ENCODE data around the gene ATF1. TPM values are rescaled to one million over a fixed set of nuclear protein-coding genes. Genes with fewer than 3 reads are reported as not detected.
"Not testable (repeated sequence)": the region's sequence is repeated elsewhere in the genome, so short reads cannot be mapped to it uniquely, and the experiment has no call there.

ATF1 gene
- total and polyA plus RNA-seq, 2 of the 8 experiments (the other 6 are each of a cell fraction or from before 2014, with no cell fraction given) = 23.2 to 41.8 TPM

DNA sequence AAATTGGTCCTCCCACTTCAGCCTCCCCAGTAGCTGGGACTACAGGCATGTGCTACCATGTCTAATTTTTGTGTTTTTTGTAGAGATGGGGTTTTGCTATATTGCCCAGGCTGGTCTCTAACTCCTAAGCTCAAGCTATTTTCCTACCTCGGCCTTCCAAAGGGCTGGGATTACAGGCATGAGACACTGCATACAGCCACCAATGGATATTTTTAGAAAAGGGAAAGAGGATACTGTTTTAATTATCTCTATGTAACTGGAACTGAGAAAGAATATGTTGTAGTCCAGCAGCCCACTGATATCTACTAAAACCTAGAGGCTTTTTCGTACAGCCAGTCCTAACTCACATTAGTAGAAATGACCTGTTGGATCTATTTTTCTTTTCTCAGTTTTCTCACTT is 85.1 kb downstream of the ATF1 start:
- Histone ChIP-seq H3K27ac (ENCODE audit: low read depth, low read length) (no peak overlapping the region), H3K27me3 (replicated peaks in 1 of 4; ENCODE audit: control insufficient read depth in 3 of 4, extremely low read depth in 1 of 4, insufficient read depth in 3 of 4, low read length in 3 of 4) (no peaks in the 10 kb centered on the region), H3K4me1 (replicated peaks in 1 of 4; ENCODE audit: control insufficient read depth in 3 of 4, insufficient read depth in 4 of 4, low read length in 3 of 4) (no peaks in the 10 kb centered on the region), H3K4me3 (ENCODE audit: extremely low read depth in 1 of 4, insufficient read depth in 2 of 4, low read depth in 3 of 4, low read length in 4 of 4) (no peak overlapping the region), H3K79me1 (ENCODE audit: low read depth, low read length) (no peaks in the 10 kb centered on the region), H3K4me2 (ENCODE audit: insufficient read depth in 1 of 2, low read depth in 2 of 2, low read length in 2 of 2) (no peak overlapping the region), H2BK12ac (ENCODE audit: low read depth, low read length) (no peak overlapping the region), H3K9me3 (ENCODE audit: insufficient read depth in 2 of 2, low read depth in 1 of 2, low read length in 1 of 2) (no peaks in the 10 kb centered on the region; a peak in 1 of 4 replicates), H3K23ac (ENCODE audit: insufficient read length) (no peak overlapping the region), H3K79me2 (ENCODE audit: control insufficient read depth in 1 of 2, insufficient read depth in 2 of 2, low read length in 2 of 2) (no peaks in the 10 kb centered on the region), H3K56ac (replicated peaks; ENCODE audit: insufficient read length, low read depth, low read length) (no peak overlapping the region), H3K23me2 (ENCODE audit: low read depth, low read length) (no peaks in the 10 kb centered on the region), H3K14ac (ENCODE audit: insufficient read length) (no peak overlapping the region), H2BK120ac (replicated peaks; ENCODE audit: low read depth, low read length) (no peak overlapping the region), H4K20me1 (replicated peaks in 1 of 2; ENCODE audit: control insufficient read depth in 1 of 2, insufficient read depth in 2 of 2, low read length in 2 of 2) (no peaks in the 10 kb centered on the region), H4K5ac (ENCODE audit: insufficient read length, low read depth, low read length) (no peak overlapping the region), H2AK5ac (ENCODE audit: low read depth, low read length) (no peak overlapping the region), H3K4ac (replicated peaks; ENCODE audit: insufficient read length, low read depth, low read length) (no peak overlapping the region), H2BK5ac (ENCODE audit: low read depth, low read length) (no peak overlapping the region), H3K18ac (ENCODE audit: extremely low read depth, low read length) (no peak overlapping the region), H2BK20ac (ENCODE audit: low read length) (no peak overlapping the region), H4K91ac (replicated peaks; ENCODE audit: insufficient read length, low read length) (no peak overlapping the region), H2AFZ (ENCODE audit: low read length) (no peak overlapping the region), H4K8ac (ENCODE audit: extremely low read depth, insufficient read depth, low read length) (no peak overlapping the region), H3K9ac (replicated peaks in 1 of 4; ENCODE audit: extremely low read depth in 1 of 4, low read depth in 3 of 4, low read length in 3 of 4) (no peak overlapping the region), H2BK15ac (ENCODE audit: low read length) (no peak overlapping the region), H3K36me3 (ENCODE audit: control insufficient read depth in 2 of 4, insufficient read depth in 4 of 4, low read length in 3 of 4) (no peaks in the 10 kb centered on the region)
- DNase-seq (ENCODE audit: low read depth in 1 of 2, low spot score in 2 of 2) (no peak), FAIRE-seq (no peak)
- TF ChIP-seq FOSL1 (IDR thresholded peaks at IDR 0.05; ENCODE audit: insufficient read depth, low read depth, low read length) = no peak
- TF ChIP-seq SUZ12 (IDR thresholded peaks at IDR 0.05; ENCODE audit: low read length) = no peak
- POLR2A ChIA-PET (ENCODE audit: partially characterized antibody) = no interaction called here
- CTCF ChIA-PET (ENCODE audit: partially characterized antibody) = interaction anchor here (0.7 to 1.4 kb wide), 4 partner anchors 27 to 1974 kb away, joined by 3 to 4 read pairs (median 4); no protein-coding TSS in a partner anchor
- 82% methylated on average over 2 of the region's 2 CpGs; no CpG with 5 or more reads in 1 of the 2 experiments for WGBS, 2 experiments (ENCODE audit: extremely low coverage in 1 of 2, insufficient coverage in 1 of 2, insufficient read length in 1 of 2, insufficient replicate concordance in 2 of 2, low coverage in 1 of 2, low lambda C conversion rate in 2 of 2, missing lambda C conversion rate in 1 of 2)

- FAIRE-seq; H2BK12ac ChIP-seq (ENCODE audit: low read depth, low read length); H3K4me3 ChIP-seq (ENCODE audit: extremely low read depth in 1 of 4, insufficient read depth in 2 of 4, low read depth in 3 of 4, low read length in 4 of 4); H3K27me3 ChIP-seq (replicated peaks in 1 of 4; ENCODE audit: control insufficient read depth in 3 of 4, extremely low read depth in 1 of 4, insufficient read depth in 3 of 4, low read length in 3 of 4); POLR2A ChIA-PET (ENCODE audit: partially characterized antibody); H3K23ac ChIP-seq (ENCODE audit: insufficient read length); H2BK20ac ChIP-seq (ENCODE audit: low read length); H3K4me2 ChIP-seq (ENCODE audit: insufficient read depth in 1 of 2, low read depth in 2 of 2, low read length in 2 of 2); H3K9me3 ChIP-seq (ENCODE audit: insufficient read depth in 2 of 2, low read depth in 1 of 2, low read length in 1 of 2); H3K23me2 ChIP-seq (ENCODE audit: low read depth, low read length); H2AK5ac ChIP-seq (ENCODE audit: low read depth, low read length); H3K9ac ChIP-seq (replicated peaks in 1 of 4; ENCODE audit: extremely low read depth in 1 of 4, low read depth in 3 of 4, low read length in 3 of 4); H3K4me1 ChIP-seq (replicated peaks in 1 of 4; ENCODE audit: control insufficient read depth in 3 of 4, insufficient read depth in 4 of 4, low read length in 3 of 4); H3K27ac ChIP-seq (ENCODE audit: low read depth, low read length); H3K14ac ChIP-seq (ENCODE audit: insufficient read length); H3K18ac ChIP-seq (ENCODE audit: extremely low read depth, low read length); H3K56ac ChIP-seq (replicated peaks; ENCODE audit: insufficient read length, low read depth, low read length); H4K20me1 ChIP-seq (replicated peaks in 1 of 2; ENCODE audit: control insufficient read depth in 1 of 2, insufficient read depth in 2 of 2, low read length in 2 of 2); H2BK120ac ChIP-seq (replicated peaks; ENCODE audit: low read depth, low read length); H4K8ac ChIP-seq (ENCODE audit: extremely low read depth, insufficient read depth, low read length); DNase-seq (ENCODE audit: low read depth in 1 of 2, low spot score in 2 of 2); H3K36me3 ChIP-seq (ENCODE audit: control insufficient read depth in 2 of 4, insufficient read depth in 4 of 4, low read length in 3 of 4); CTCF ChIA-PET (ENCODE audit: partially characterized antibody); H4K91ac ChIP-seq (replicated peaks; ENCODE audit: insufficient read length, low read length); H4K5ac ChIP-seq (ENCODE audit: insufficient read length, low read depth, low read length); H2BK5ac ChIP-seq (ENCODE audit: low read depth, low read length); H2BK15ac ChIP-seq (ENCODE audit: low read length); H3K79me1 ChIP-seq (ENCODE audit: low read depth, low read length); H3K79me2 ChIP-seq (ENCODE audit: control insufficient read depth in 1 of 2, insufficient read depth in 2 of 2, low read length in 2 of 2); H2AFZ ChIP-seq (ENCODE audit: low read length); H3K4ac ChIP-seq (replicated peaks; ENCODE audit: insufficient read length, low read depth, low read length): not testable (repeated sequence)
- 89% methylated on average over 1 of the region's 1 CpG; no CpG with 5 or more reads in 1 of the 2 experiments for WGBS, 2 experiments (ENCODE audit: extremely low coverage in 1 of 2, insufficient coverage in 1 of 2, insufficient read length in 1 of 2, insufficient replicate concordance in 2 of 2, low coverage in 1 of 2, low lambda C conversion rate in 2 of 2, missing lambda C conversion rate in 1 of 2)
These were observed 91.3 kb downstream of the ATF1 start for GRCh38 chr12:50855218-50855617.
